ENCODE data around the gene TMEM185B. TPM values are rescaled to one million over a fixed set of nuclear protein-coding genes. Genes with fewer than 3 reads are reported as not detected.
A peak's percentile ranks its signal among the peaks of the same experiment; 100 is the strongest.

Gene TMEM185B
- total and polyA plus RNA-seq, 8 donors: 1.5 to 47.8 (median 14.4) TPM

DNA sequence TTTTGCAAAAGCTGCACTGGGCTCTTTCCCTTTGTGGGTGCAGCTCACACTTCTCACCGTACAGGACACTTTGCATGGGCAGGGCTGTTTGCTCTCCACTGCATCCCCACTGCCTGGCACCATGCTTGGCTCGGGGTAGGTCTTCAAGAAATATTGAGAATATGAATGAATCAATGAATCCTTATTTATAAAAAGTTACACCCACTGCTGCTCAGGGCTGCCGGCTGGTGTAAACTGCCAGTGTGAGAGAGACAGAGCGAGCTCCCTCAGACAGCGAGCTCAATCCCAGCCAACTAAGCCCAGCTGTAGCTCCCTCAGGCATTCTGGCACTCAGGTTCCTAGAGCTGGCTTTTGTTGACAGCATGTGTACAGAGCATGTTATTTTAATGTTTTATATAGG is 3.4 kb downstream of the TMEM185B start:
- H3K27me3 ChIP-seq: no peaks in the 10 kb centered on the region
- no peak overlapping the region for H3K4me3 ChIP-seq
- H3K27ac ChIP-seq: no peak overlapping the region
- DNase-seq: peak in 1 of 2 donors; percentile 8
- peaks cover 21 to 48% (median 32%) of the 10 kb centered on the region in 4 donors for H3K4me1 ChIP-seq
- peaks cover 0 to 5% (median 0%) of the 10 kb centered on the region in 4 donors for H3K9me3 ChIP-seq
- TF ChIP-seq POLR2AphosphoS5 (IDR thresholded peaks at IDR 0.05): no peak
- TF ChIP-seq, protein P1, sequence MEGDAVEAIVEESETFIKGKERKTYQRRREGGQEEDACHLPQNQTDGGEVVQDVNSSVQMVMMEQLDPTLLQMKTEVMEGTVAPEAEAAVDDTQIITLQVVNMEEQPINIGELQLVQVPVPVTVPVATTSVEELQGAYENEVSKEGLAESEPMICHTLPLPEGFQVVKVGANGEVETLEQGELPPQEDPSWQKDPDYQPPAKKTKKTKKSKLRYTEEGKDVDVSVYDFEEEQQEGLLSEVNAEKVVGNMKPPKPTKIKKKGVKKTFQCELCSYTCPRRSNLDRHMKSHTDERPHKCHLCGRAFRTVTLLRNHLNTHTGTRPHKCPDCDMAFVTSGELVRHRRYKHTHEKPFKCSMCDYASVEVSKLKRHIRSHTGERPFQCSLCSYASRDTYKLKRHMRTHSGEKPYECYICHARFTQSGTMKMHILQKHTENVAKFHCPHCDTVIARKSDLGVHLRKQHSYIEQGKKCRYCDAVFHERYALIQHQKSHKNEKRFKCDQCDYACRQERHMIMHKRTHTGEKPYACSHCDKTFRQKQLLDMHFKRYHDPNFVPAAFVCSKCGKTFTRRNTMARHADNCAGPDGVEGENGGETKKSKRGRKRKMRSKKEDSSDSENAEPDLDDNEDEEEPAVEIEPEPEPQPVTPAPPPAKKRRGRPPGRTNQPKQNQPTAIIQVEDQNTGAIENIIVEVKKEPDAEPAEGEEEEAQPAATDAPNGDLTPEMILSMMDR (IDR thresholded peaks at IDR 0.05): no peak
- TF ChIP-seq EP300 (IDR thresholded peaks at IDR 0.05): no peak
- no peak for TF ChIP-seq POLR2A (IDR thresholded peaks at IDR 0.05)
- 84 to 95% (median 90%) methylated on average over 5 of the region's 5 CpGs for WGBS, 5 donors
- H3K36me3 ChIP-seq: peaks cover 0 to 35% (median 17%) of the 10 kb centered on the region in 4 donors
- intact Hi-C loops (cut with DNase I; ENCODE audit: low total_unique reads): no loop called here

DNA sequence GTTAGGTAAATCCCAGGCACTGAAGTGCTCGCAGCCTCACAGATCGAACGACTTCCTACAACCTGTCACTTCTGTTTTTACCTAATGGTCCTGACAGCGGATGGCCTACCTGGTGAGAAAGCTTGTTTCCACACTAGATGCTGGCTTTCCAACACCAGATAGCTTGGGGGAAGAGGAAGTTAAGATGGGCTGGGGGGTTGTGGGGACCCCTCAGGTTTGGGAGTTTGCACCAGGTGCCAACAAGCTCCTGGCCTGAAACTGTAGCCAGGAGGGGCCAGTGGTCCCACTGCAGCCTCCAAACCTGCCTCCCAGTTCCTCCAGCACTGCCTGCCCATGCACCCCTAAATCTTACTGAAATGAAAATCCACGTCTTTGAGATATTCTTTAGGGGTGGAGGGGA is 3.9 kb downstream of the TMEM185B start:
- TF ChIP-seq POLR2A (IDR thresholded peaks at IDR 0.05) (no peak), POLR2AphosphoS5 (IDR thresholded peaks at IDR 0.05) (no peak), EP300 (IDR thresholded peaks at IDR 0.05) (no peak)
- TF ChIP-seq, protein P1 (IDR thresholded peaks at IDR 0.05): no peak
- no peak for DNase-seq
- Histone ChIP-seq H3K27ac (no peak overlapping the region), H3K27me3 (no peaks in the 10 kb centered on the region), H3K4me1 (peaks cover 19 to 43% (median 28%) of the 10 kb centered on the region in 4 donors), H3K36me3 (peaks cover 0 to 35% (median 17%) of the 10 kb centered on the region in 4 donors), H3K4me3 (no peak overlapping the region), H3K9me3 (peaks cover 0 to 5% (median 0%) of the 10 kb centered on the region in 4 donors)
- WGBS, 5 donors: 92 to 98% (median 94%) methylated on average over 5 of the region's 5 CpGs
- intact Hi-C loops (cut with DNase I; ENCODE audit: low total_unique reads): no loop called here

DNA sequence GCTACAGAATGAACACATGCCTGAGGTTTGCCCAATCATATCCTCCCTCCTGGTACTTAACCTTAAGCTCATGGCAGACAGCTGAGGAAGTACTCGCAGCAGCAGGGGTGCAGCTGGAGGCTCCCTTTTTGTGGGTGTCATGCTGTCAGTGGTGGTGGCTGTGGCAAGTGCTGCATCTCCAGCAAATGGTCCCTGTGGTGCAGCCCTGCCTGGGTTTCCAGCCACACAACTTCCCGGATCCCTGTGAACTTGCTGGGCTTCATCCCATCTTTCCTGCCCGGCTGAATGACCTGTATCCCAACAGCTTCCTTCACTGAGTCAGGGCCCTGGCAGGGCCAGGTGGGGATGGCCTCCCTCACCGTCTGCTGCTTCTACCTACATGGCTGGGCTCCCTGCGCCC is 5.0 kb downstream of the TMEM185B start:
- no peak overlapping the region for H3K27ac ChIP-seq
- intact Hi-C loops (cut with DNase I; ENCODE audit: low total_unique reads): no loop called here
- peak in 1 of 2 donors; percentile 24 for DNase-seq
- H3K9me3 ChIP-seq: peaks cover 0 to 5% (median 0%) of the 10 kb centered on the region in 4 donors
- WGBS, 5 donors: 96 to 100% (median 97%) methylated on average over 3 to 5 of the region's 5 CpGs
- no peak overlapping the region for H3K4me3 ChIP-seq
- TF ChIP-seq POLR2A (IDR thresholded peaks at IDR 0.05): no peak
- no peak for TF ChIP-seq POLR2AphosphoS5 (IDR thresholded peaks at IDR 0.05)
- TF ChIP-seq EP300 (IDR thresholded peaks at IDR 0.05): no peak
- TF ChIP-seq, protein P1 (IDR thresholded peaks at IDR 0.05): no peak
- peaks cover 9 to 34% (median 21%) of the 10 kb centered on the region in 4 donors for H3K4me1 ChIP-seq
- H3K36me3 ChIP-seq: peaks cover 0 to 35% (median 17%) of the 10 kb centered on the region in 4 donors
- H3K27me3 ChIP-seq: no peaks in the 10 kb centered on the region

DNA sequence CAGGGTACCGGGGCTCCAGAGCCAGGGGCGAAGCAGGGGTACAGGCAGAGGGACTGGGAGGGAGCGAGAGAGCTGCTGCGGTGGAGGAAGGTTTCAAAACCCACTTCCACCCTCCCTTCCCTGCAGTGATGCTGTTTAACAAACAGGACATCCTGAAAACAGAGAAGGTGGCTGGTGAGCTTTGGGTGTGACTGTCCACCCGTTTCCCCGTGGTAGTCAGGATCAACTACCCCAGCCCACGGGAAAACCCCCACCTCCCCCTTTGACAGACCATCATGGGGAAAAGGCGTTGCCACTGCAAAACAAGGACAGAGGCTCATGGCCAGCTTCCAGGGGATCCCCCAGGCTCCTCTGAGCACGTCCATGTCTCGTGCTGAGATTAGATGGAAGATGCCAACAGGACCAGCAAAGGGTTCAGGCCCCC is 12.9 kb downstream of the TMEM185B start:
- no peak overlapping the region for H3K4me3 ChIP-seq
- 45 to 79% (median 66%) methylated on average over 10 of the region's 10 CpGs for WGBS, 5 donors
- peak overlapping the region in 2 of 5 donors; percentile 29 to 35 for H3K27ac ChIP-seq
- H3K4me1 ChIP-seq: no peaks in the 10 kb centered on the region
- no peaks in the 10 kb centered on the region for H3K36me3 ChIP-seq
- H3K9me3 ChIP-seq: no peaks in the 10 kb centered on the region
- intact Hi-C loops (cut with DNase I; ENCODE audit: low total_unique reads): no loop called here
- no peak for TF ChIP-seq EP300 (IDR thresholded peaks at IDR 0.05)
- TF ChIP-seq POLR2A (IDR thresholded peaks at IDR 0.05): no peak
- TF ChIP-seq, protein P1 (IDR thresholded peaks at IDR 0.05): no peak
- TF ChIP-seq POLR2AphosphoS5 (IDR thresholded peaks at IDR 0.05): no peak
- H3K27me3 ChIP-seq: no peaks in the 10 kb centered on the region
- no peak for DNase-seq
